ENCODE data around the gene SURF2. TPM values are rescaled to one million over a fixed set of nuclear protein-coding genes. Genes with fewer than 3 reads are reported as not detected.

The SURF2 gene
- polyA plus RNA-seq, 1 experiment = 9.9 TPM

DNA sequence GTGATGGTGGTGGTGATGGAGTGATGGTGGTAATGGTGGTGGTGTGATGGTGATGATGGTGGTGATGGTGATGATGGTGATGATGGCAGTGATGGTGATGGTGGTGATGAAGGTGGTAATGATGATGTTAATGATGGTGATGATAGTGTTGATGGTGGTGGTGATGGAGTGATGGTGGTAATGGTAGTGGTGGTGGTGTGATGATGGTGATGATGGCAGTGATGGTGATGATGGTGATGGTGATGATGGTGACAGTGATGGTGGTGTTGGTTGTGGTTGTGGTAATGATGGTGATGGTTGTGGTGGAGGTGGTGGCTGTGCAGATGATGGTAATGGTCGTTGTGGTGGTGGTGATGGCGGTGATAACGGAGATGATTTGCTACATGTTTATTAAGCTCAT, 27.1 kb downstream of the SURF2 start:
- H3K9me3 ChIP-seq (ENCODE audit: control insufficient read depth, insufficient read depth, low read length) = peaks cover under 1% of the 10 kb centered on the region; the same call in 1 of the 2 replicates
- no peak for DNase-seq (ENCODE audit: low read depth, low spot score)
- CTCF ChIA-PET = no interaction called here
- H3K27me3 ChIP-seq (ENCODE audit: control insufficient read depth, insufficient read depth, low read length) = no peaks in the 10 kb centered on the region
- POLR2A ChIA-PET = no interaction called here
- no peak overlapping the region for H3K4me3 ChIP-seq (ENCODE audit: low read depth, low read length)
- TF ChIP-seq, protein P1, sequence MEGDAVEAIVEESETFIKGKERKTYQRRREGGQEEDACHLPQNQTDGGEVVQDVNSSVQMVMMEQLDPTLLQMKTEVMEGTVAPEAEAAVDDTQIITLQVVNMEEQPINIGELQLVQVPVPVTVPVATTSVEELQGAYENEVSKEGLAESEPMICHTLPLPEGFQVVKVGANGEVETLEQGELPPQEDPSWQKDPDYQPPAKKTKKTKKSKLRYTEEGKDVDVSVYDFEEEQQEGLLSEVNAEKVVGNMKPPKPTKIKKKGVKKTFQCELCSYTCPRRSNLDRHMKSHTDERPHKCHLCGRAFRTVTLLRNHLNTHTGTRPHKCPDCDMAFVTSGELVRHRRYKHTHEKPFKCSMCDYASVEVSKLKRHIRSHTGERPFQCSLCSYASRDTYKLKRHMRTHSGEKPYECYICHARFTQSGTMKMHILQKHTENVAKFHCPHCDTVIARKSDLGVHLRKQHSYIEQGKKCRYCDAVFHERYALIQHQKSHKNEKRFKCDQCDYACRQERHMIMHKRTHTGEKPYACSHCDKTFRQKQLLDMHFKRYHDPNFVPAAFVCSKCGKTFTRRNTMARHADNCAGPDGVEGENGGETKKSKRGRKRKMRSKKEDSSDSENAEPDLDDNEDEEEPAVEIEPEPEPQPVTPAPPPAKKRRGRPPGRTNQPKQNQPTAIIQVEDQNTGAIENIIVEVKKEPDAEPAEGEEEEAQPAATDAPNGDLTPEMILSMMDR (IDR thresholded peaks at IDR 0.05; ENCODE audit: low read depth, low read length) = no peak
- H3K27ac ChIP-seq (ENCODE audit: low read depth, low read length) = no peak overlapping the region

DNA sequence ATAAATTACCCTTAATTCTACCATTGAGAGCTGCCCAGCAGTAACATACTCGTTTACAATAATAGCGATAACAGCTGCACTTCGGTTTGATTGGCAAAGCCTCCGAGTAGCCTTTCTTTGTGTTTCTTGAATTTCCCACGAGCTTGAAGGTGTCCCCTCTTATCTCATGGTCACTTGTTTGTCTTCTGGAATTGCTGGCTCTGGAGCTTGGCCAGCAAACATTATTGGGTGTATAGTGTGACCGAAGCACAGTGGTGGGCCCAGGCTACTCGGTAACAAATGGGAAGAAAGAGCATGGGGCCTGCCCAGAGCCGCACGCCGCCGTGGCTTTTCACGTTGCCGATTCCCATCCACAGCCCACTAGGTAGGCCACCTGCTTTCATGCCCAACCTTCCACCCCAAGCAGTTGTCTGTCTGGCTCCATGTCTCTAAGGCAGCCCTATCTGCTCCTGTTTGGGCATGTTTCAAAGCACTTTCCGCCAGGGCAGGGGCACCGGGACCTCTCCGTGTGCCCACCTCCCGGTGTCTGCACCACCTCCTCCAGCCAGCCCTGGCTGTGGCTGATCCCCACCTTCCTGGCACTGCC, 28.5 kb downstream of the SURF2 start:
- TF ChIP-seq, protein P1 (IDR thresholded peaks at IDR 0.05; ENCODE audit: low read depth, low read length) = no peak
- Histone ChIP-seq H3K27me3 (ENCODE audit: control insufficient read depth, insufficient read depth, low read length) (peaks cover 3% of the 10 kb centered on the region), H3K27ac (ENCODE audit: low read depth, low read length) (no peak overlapping the region), H3K4me3 (ENCODE audit: low read depth, low read length) (no peak overlapping the region), H3K9me3 (ENCODE audit: control insufficient read depth, insufficient read depth, low read length) (no peaks in the 10 kb centered on the region)
- DNase-seq (ENCODE audit: low read depth, low spot score) = no peak
- ChIA-PET CTCF (no interaction called here), POLR2A (no interaction called here)

DNA sequence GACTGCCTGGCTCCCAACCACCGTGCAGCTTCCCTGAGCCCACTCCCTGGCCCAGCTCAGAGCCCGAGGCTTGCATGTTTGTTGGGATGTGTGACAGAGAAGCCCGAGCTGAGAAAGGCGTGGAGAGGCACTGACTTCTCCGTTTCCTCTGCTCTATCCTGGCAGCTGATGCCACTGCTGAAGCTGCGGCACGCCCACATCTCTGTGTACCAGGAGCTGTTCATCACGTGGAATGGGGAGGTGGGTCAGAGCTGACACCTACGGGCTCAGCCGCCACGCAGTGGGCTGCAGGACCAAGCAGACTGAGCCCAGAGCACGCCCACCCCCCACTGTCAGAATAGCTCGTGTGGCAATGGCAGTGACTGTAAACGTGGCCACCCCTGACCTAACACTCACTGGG, 29.1 kb downstream of the SURF2 start:
- TF ChIP-seq, protein P1 (IDR thresholded peaks at IDR 0.05; ENCODE audit: low read depth, low read length) = no peak
- ChIA-PET POLR2A (interaction anchor here (0.9 kb wide), 1 partner anchor 10 kb away, joined by 3 read pairs; no protein-coding TSS in a partner anchor), CTCF (no interaction called here)
- Histone ChIP-seq H3K4me3 (ENCODE audit: low read depth, low read length) (no peak overlapping the region), H3K27ac (ENCODE audit: low read depth, low read length) (no peak overlapping the region), H3K27me3 (ENCODE audit: control insufficient read depth, insufficient read depth, low read length) (peaks cover 3% of the 10 kb centered on the region), H3K9me3 (ENCODE audit: control insufficient read depth, insufficient read depth, low read length) (no peaks in the 10 kb centered on the region)
- no peak for DNase-seq (ENCODE audit: low read depth, low spot score)

DNA sequence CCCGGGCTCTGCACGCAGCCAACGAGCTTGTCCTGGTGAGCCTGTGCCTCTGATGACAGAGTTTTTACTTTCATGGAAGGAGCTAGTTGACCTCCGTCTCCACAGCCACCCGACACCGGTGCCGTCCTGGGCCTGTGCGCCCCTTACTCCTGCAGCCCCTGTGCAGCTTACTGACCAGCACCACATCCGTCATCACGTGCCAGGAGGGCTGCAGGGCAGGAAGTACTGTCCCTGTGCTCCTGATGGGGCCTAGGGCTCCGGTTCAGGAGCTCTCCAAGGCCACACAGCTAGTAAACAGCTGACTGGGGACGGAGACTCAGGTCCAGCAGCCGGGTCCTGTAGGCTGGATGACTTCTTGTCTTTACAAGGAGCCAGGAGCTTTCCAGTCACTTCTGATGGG, 30.0 kb downstream of the SURF2 start:
- CTCF ChIA-PET = no interaction called here
- no peak overlapping the region for H3K27ac ChIP-seq (ENCODE audit: low read depth, low read length)
- POLR2A ChIA-PET = interaction anchor here (0.9 kb wide), 1 partner anchor 11 kb away, joined by 3 read pairs; no protein-coding TSS in a partner anchor
- no peak for DNase-seq (ENCODE audit: low read depth, low spot score)
- peaks cover 3% of the 10 kb centered on the region for H3K27me3 ChIP-seq (ENCODE audit: control insufficient read depth, insufficient read depth, low read length)
- H3K4me3 ChIP-seq (ENCODE audit: low read depth, low read length) = no peak overlapping the region
- no peaks in the 10 kb centered on the region for H3K9me3 ChIP-seq (ENCODE audit: control insufficient read depth, insufficient read depth, low read length)
- TF ChIP-seq, protein P1 (IDR thresholded peaks at IDR 0.05; ENCODE audit: low read depth, low read length) = no peak

DNA sequence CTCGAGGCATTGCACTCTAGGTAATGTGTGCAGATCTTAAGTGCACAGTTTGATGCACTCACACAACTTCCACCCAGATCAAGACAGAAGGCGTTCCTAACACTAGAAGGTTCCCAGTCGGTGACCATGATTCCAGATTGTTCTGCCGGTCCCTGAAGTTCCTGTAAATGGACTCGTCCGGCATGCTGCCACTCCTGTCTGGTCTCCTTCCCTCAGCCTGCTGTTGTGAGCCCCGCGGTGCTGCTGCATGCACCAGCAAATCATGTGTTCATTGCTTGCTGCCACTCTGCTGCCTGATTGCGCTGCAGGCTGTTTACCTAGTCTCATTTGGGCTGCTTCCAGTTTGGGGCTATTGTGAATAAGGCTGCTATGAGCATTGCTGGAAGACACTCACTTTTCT, 31.3 kb downstream of the SURF2 start:
- Histone ChIP-seq H3K27me3 (ENCODE audit: control insufficient read depth, insufficient read depth, low read length) (peaks cover 3% of the 10 kb centered on the region), H3K9me3 (ENCODE audit: control insufficient read depth, insufficient read depth, low read length) (no peaks in the 10 kb centered on the region), H3K4me3 (ENCODE audit: low read depth, low read length) (no peak overlapping the region), H3K27ac (ENCODE audit: low read depth, low read length) (no peak overlapping the region)
- no peak for DNase-seq (ENCODE audit: low read depth, low spot score)
- TF ChIP-seq, protein P1 (IDR thresholded peaks at IDR 0.05; ENCODE audit: low read depth, low read length) = no peak
- ChIA-PET CTCF (no interaction called here), POLR2A (no interaction called here)

Measured in AG04450 (cell line).